Stimulated activated CD8-positive, alpha-beta memory T cell treated with anti-CD3 and anti-CD28 coated beads, Interleukin-7, amount 100 ng/mL, for 4 hours (primary cell): ENCODE data around the gene PCSK5.
"Not testable (repeated sequence)": the region's sequence is repeated elsewhere in the genome, so short reads cannot be mapped to it uniquely, and the experiment has no call there.

ENCODE experiments used
- DNase-seq, 2 donors: peaks; one replicate each; pipeline ENCODE4 v3.0.0-alpha.2; 2020; ENCODE audit warnings: low read depth in 2 of 2

The PCSK5 gene

GRCh38 chr9:75889977-75890471, 449 bp upstream of the PCSK5 start:
- no peak for DNase-seq

- DNase-seq: peak in 1 of 2 donors; percentile 30
Measured at GRCh38 chr9:75891277-75891741, 836 bp downstream of the PCSK5 start.

- no peak for DNase-seq
Measured at GRCh38 chr9:75891771-75892215, 1.3 kb downstream of the PCSK5 start.

- DNase-seq: no peak
Measured at GRCh38 chr9:75892216-75892911, 1.9 kb downstream of the PCSK5 start.

GRCh38 chr9:75893106-75893505, 2.6 kb downstream of the PCSK5 start:
- no peak for DNase-seq

DNA sequence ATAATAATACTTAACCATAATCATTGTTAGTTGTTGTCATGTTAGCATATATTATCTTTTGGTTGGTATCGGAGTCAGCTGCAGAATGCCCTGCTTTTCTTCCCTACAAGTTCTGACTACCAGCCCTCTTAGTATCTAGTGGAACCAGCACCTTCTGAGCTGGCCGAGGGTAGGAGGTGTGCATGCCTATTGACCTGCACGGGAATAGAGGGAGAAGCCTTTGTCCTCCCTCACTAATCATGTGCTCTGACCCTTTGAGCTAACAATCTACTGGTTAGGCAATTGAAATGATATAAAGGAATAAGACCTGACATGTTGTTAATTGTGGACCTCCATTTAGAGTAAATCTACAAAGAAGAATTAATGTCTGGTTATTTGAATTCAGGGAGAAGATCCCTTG, 4.1 kb downstream of the PCSK5 start:
- no peak for DNase-seq

- DNase-seq: no peak
Measured at GRCh38 chr9:75895112-75895511, 4.6 kb downstream of the PCSK5 start.

DNA sequence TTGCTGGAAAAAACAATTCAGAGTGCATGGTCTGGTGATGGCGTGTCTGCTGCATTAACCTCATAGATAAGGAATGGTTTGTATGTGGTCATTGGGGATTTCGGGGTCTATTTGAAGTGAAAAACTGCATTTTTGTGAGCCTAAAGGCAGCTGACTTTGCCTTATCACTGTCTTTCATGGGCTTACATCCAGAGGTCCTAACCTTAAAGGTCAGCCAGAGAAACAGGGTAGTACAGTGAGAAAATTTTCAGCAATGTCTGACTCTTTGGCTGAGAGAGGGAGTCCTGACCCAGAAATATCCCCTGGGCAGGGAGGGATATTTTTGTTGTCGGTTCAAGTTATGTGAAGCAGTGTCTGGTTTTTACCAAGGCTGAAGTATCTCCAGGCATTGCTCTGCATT, 5.7 kb downstream of the PCSK5 start:
- no peak for DNase-seq

DNA sequence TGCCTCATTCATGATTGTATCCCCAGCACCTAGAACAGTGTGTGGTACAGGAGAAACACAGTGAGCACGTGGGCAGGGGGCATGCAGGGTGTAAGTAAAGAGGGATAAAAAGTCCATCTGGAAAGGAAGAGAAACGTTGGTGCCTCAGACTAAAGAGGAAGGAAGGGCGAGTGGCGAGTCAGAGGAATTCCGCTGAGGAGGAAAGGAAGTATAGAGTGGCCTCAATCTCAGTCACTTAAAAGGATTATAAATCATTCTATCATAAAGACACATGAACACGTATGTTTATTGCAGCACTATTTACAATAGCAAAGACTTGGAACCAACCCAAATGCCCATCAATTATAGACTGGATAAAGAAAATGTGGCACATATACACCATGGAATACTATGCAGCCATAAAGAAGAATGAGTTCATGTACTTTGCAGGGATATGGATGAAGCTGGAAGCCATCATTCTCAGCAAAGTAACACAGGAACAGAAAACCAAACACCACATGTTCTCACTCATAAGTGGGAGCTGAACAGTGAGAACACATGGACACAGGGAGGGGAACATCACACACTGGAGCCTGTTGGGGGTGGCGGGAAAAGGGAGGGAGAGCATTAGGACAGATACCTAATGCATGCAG, 10.5 kb downstream of the PCSK5 start:
- not testable (repeated sequence) for DNase-seq

GRCh38 chr9:75903785-75904360, 13.4 kb downstream of the PCSK5 start:
- DNase-seq: no peak

GRCh38 chr9:75904364-75904763, 13.9 kb downstream of the PCSK5 start:
- DNase-seq: no peak

DNA sequence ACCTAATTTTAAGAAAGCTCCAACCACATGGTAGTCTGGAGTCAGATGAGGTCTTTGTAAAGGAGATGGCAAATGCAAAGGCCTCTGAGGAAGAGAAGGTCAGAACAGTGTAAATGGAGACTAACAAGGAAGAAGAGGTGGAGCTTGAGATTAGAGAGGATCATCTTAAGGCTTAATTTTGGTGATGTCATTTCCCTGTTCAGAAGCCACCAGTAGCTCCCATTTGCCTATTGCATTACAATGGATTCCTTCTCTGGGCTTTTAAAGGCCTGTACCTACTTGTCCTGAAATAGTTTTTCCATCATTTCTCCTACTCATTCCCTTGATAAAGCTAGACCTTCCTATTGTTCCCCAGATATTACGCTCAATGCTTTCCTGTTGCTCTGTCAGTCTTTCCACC, 16.1 kb downstream of the PCSK5 start:
- no peak for DNase-seq

DNA sequence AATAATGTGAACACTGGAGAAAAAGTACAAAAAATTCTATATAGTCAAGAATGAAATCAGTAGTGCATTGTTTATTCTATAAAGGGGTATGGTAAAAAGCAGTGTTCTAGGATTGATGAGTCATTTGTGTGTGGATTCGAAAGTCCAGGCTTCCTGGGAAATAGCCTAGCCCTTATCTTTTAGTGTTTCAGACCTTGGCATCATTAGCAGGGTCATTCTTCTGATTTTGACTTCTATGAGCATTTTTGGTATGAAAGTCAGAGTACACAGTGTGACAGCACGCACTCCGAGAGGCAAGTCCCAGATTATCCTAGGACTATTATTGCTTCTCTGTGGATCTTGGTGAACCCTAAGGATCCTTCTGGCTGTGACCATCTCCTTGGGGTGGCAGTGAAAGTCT, 16.9 kb downstream of the PCSK5 start:
- DNase-seq: no peak

GRCh38 chr9:75907923-75908322, 17.4 kb downstream of the PCSK5 start:
- DNase-seq: no peak

- no peak for DNase-seq
Measured at GRCh38 chr9:75909776-75910175, 19.3 kb downstream of the PCSK5 start.

DNA sequence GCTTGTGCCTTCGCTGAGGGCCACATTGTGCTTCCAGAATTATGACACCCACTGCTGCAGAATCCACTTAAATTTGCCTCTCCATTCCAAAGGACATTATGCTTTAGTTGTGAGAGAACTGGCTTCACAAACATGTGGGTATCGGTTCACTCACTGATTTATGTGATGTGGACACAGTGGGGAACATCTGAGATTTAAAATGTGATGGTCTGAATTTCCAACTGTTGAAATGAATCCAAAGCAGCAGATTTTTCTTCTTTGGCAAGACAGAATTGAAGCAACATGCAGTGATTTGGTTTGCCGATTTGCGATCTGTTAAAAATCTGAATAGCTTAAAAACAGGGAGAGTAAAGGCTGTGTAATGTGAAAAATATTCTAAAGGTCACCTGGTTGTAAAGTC, 20.3 kb downstream of the PCSK5 start:
- DNase-seq: no peak

GRCh38 chr9:75911390-75911789, 20.9 kb downstream of the PCSK5 start:
- DNase-seq: no peak

DNA sequence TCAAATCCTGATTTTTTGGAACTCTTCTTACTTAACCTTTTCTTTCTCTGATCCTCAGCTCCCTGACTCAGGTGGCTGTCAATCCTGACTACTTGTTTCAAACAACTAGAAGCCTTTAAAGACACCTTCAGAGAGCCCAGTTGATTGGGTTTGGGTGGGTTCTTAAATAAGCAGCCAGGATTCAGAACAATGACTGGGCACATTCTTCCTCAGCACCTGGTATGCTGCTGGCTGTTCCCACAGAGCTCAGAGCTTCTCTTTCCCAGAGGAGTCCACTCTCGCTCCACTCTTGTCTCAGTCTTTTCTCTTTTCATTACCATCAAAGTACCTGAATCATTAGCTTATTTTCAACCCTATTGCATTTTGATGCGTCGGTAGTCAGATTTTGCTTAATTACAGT, 22.5 kb downstream of the PCSK5 start:
- DNase-seq: no peak

DNA sequence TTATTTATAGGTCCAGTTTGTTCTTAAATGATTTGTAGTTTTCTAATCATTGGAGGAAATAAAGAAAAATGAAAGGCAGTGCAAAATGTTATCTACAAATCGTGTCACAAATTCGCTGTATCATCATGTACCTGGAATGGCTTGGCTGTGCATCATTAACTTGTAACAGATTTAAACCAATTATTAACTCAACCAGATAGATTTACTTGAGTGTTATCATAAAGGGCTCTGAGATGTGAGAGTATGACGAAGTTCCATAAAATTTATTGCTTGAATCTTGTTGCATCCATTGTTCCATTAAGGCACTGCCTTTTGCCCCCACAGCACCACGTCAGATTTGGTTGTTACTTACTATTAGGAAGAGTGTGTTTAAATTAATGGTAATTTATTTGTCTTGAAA, 23.5 kb downstream of the PCSK5 start:
- DNase-seq: no peak

DNA sequence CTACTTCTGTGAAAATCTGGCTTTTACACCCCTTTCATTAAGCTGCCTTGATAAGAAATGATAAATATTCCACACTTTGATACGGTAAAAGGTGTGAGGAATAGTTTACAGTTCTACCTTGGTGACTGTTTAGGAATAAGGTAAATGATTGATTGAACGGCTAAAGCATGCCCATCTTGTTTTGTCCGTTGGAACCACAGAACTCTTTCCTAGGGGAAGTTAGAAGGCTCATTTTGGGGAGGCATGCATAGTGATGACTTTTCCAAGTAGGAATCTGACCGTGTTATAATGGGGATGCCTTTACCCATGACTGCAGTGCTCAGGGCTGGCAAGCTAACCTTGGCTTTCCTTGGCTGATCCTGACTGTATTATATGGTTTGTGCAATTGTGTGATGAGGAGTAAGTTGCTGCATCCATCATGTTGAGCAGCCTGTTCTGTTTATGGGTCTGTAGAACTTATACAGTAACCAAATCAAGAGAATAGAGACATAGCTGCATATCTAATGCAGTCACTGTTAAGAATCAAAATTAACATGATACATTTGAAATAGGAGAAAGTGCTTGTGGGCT, 24.5 kb downstream of the PCSK5 start:
- DNase-seq: no peak

DNA sequence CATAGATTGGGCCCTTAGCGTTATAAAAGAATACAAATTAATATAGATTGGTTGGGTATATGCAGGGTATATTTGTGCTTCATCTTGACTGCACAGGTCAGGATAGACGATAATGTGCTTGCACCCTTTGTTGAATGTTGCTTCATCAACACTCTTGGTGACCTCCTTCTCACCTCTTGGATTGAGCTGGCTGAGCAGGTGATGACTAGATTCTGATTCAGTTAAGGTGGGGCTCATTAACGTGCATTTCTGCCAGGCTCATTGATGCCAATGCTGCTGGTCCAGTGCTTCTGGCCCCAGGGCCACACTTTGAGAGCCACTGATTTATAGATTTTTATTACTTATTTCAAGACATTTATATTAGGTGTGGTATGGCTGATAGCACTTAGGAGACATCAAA, 27.7 kb downstream of the PCSK5 start:
- DNase-seq: no peak

DNA sequence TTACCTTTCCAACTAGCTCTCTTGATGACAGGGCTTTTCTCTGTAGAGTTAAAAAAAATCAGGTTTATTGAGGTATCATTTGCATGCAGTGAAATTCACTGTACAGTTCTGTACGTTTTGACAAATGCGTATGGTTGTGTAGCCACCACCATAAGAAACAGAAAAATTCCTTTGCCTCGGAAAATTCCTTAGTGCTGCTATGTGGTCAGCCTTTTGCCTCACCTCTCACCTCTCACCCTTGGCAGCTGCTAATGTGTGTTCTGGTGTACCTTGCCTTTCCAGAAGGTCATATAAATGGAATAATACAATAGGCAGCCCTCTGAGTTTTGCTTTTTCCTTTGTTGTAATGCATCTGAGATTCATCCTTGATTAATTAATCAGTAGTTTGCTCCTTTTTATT, 28.4 kb downstream of the PCSK5 start:
- DNase-seq: no peak
